ENCODE results near the gene PRLR.

PRLR gene

DNA sequence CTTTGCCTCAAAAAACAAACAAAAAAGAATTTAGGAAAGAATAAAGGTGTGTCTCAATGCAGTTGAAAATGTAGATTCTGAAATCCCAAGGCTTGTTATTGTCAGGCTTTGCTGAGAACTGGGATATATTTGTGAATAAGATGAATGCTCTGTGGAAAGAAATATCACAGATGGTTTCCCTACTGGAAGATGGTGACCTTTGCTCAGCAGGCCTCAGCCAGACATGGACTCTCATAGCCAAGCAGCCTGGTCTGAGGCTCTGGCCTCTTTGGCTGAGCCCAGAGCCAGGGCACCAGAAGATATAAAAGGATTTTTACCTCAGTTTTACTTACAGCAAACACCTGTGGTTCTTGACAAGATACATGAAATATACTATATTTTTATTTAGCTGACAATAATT is 219.6 kb downstream of the PRLR start:
- H3K27me3 ChIP-seq (replicated peaks; ENCODE audit: control insufficient read depth, insufficient read depth, low read length) = no peaks in the 10 kb centered on the region
- no peak overlapping the region for H3K4me3 ChIP-seq (ENCODE audit: low read length)
- H3K36me3 ChIP-seq (ENCODE audit: control insufficient read depth, insufficient read depth, low read length, severe bottlenecking) = no peaks in the 10 kb centered on the region
- DNase-seq (ENCODE audit: low read depth) = no peak
- H3K9me3 ChIP-seq (ENCODE audit: control insufficient read depth, low read length) = no peaks in the 10 kb centered on the region
- H3K9ac ChIP-seq (ENCODE audit: low read length) = no peak overlapping the region
- H3K4me1 ChIP-seq (ENCODE audit: control insufficient read depth, insufficient read depth, low read length) = peaks cover 4% of the 10 kb centered on the region

DNA sequence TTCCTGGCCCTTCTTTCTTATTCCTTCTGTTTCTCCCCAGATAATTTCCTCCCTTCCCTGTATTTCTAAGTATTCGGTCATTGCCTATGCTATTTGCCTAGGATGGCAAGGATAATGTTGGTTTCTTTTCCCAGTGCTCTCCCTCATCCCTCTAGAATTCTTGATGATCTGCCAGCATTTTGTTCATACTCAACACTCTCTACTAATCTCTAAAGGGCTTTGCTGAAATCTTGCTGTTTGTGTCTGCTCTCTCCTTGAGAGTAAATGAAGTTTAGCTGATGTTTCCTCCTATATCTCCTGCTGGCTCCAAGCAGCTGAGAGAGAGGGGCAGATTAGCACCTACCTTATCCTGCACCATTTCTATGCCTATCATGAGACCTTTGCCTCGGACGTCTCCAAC is 220.6 kb downstream of the PRLR start:
- H3K27me3 ChIP-seq (replicated peaks; ENCODE audit: control insufficient read depth, insufficient read depth, low read length) = no peaks in the 10 kb centered on the region
- no peak overlapping the region for H3K9ac ChIP-seq (ENCODE audit: low read length)
- no peaks in the 10 kb centered on the region for H3K36me3 ChIP-seq (ENCODE audit: control insufficient read depth, insufficient read depth, low read length, severe bottlenecking)
- no peaks in the 10 kb centered on the region for H3K9me3 ChIP-seq (ENCODE audit: control insufficient read depth, low read length)
- DNase-seq (ENCODE audit: low read depth) = peak; percentile 28
- H3K4me3 ChIP-seq (ENCODE audit: low read length) = no peak overlapping the region
- peaks cover 4% of the 10 kb centered on the region for H3K4me1 ChIP-seq (ENCODE audit: control insufficient read depth, insufficient read depth, low read length)

DNA sequence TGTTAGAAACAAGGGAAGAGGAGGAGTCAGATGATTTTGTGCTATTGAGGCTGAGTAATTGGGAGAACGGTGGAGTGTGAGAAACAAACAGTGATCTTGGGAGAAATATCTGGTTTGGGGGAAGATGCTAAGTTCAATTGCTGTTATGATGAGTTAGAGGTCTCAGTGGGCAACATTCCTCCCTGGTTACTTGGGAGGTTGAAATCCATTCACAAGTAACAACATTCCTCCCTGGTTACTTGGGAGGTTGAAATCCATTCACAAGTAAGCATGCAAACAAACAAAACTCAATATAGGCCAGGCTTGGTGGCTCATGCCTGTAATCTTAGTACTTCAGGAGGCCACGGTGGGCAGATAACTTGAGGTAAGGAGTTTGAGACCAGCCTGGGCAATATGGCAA is 221.3 kb downstream of the PRLR start:
- Histone ChIP-seq H3K27me3 (replicated peaks; ENCODE audit: control insufficient read depth, insufficient read depth, low read length) (no peaks in the 10 kb centered on the region), H3K4me1 (ENCODE audit: control insufficient read depth, insufficient read depth, low read length) (peaks cover 4% of the 10 kb centered on the region), H3K36me3 (ENCODE audit: control insufficient read depth, insufficient read depth, low read length, severe bottlenecking) (no peaks in the 10 kb centered on the region), H3K4me3 (ENCODE audit: low read length) (no peak overlapping the region), H3K9ac (ENCODE audit: low read length) (no peak overlapping the region), H3K9me3 (ENCODE audit: control insufficient read depth, low read length) (no peaks in the 10 kb centered on the region)
- no peak for DNase-seq (ENCODE audit: low read depth)

DNA sequence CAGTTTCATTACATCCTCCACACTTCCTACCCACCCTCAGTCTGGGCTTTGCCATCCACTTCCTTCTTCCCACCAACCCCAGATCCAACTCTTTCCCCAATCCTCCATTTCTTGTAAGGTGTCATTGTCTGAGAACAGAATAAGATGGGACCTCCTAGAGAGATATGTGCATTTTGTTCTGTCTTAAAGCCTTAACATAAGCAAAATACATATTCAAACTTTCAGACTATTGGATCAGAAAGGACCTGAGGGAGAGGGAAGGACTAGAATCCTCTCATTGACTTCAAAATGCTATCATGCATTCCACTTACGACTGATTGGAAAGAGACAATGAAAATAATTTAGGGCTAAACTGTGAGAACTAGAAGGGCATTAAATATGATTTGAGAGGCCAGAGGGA is 225.5 kb downstream of the PRLR start:
- no peak for DNase-seq (ENCODE audit: low read depth)
- no peaks in the 10 kb centered on the region for H3K36me3 ChIP-seq (ENCODE audit: control insufficient read depth, insufficient read depth, low read length, severe bottlenecking)
- H3K4me3 ChIP-seq (ENCODE audit: low read length) = no peak overlapping the region
- peaks cover 2% of the 10 kb centered on the region for H3K4me1 ChIP-seq (ENCODE audit: control insufficient read depth, insufficient read depth, low read length)
- H3K9me3 ChIP-seq (ENCODE audit: control insufficient read depth, low read length) = no peaks in the 10 kb centered on the region
- H3K27me3 ChIP-seq (replicated peaks; ENCODE audit: control insufficient read depth, insufficient read depth, low read length) = no peaks in the 10 kb centered on the region
- H3K9ac ChIP-seq (ENCODE audit: low read length) = no peak overlapping the region

DNA sequence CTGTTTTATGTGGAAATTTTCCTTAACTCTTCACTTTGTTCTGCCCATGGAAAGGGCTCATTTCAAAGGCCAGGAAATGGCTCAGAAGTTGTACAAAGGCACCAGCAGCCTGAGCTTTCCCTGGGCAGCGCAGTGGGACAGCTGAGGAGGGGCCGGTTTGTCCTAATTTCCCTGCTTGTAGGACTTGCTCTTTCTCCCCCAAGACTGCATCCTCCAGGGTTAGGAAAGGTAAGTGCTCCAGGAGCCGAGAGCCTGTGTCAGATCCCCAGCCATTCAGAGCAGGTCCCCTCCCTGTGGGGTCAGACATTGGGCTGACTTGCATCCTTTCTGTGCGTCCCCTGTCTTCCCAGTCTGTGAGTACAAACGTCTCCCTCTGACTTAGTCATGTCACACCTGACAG is 226.1 kb downstream of the PRLR start:
- Histone ChIP-seq H3K9me3 (ENCODE audit: control insufficient read depth, low read length) (no peaks in the 10 kb centered on the region), H3K27me3 (replicated peaks; ENCODE audit: control insufficient read depth, insufficient read depth, low read length) (no peaks in the 10 kb centered on the region), H3K4me1 (ENCODE audit: control insufficient read depth, insufficient read depth, low read length) (no peaks in the 10 kb centered on the region), H3K9ac (ENCODE audit: low read length) (no peak overlapping the region), H3K36me3 (ENCODE audit: control insufficient read depth, insufficient read depth, low read length, severe bottlenecking) (no peaks in the 10 kb centered on the region), H3K4me3 (ENCODE audit: low read length) (no peak overlapping the region)
- DNase-seq (ENCODE audit: low read depth) = no peak

DNA sequence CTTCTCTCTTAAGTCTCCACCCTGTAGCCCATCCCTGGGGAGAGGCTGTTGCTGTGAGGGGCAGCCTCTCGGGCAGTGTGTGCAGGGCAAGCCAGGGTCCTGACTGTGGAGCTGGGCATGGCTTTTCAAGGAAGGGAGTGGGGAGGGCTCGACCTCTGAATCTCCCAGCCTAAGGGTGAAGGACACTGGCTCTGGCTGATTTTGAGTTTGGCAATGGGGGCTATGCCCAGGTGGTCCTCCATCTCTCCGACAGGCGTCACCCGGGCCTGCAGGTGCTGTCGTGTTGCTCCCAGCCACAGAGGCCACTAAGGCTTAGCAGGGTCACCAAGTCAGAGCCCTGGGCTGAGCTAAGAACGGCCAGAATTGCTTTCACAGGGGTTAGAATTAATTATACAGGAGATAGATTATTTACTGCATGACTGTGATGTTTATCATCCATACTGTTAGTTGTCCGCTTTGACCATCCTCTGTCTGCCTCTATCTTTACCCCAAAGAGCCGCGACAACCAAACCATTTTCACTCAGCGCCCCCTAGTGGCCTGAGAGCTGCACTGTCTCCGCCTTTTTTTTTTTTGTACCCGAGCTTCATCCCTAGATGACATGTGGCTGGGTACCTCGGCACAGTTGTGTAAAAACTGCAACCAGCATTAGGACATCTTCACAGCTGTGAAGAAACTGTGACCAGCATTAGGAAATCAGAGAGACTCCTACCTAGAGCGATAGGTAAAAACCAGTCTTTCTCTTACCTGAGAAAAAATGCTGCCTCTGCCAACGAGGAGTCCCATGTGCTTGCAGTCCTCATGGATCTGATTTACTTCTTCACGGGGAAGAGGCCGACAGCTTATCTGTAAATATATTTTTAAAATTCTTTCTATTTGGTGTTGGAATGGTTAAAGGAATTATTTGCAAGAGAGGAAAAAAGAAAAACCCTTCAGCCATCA is 227.0 kb downstream of the PRLR start:
- Histone ChIP-seq H3K27me3 (replicated peaks; ENCODE audit: control insufficient read depth, insufficient read depth, low read length) (no peaks in the 10 kb centered on the region), H3K4me1 (ENCODE audit: control insufficient read depth, insufficient read depth, low read length) (no peaks in the 10 kb centered on the region), H3K4me3 (ENCODE audit: low read length) (no peak overlapping the region), H3K9ac (ENCODE audit: low read length) (no peak overlapping the region), H3K9me3 (ENCODE audit: control insufficient read depth, low read length) (no peaks in the 10 kb centered on the region), H3K36me3 (ENCODE audit: control insufficient read depth, insufficient read depth, low read length, severe bottlenecking) (no peaks in the 10 kb centered on the region)
- peak; percentile 82 for DNase-seq (ENCODE audit: low read depth)

DNA sequence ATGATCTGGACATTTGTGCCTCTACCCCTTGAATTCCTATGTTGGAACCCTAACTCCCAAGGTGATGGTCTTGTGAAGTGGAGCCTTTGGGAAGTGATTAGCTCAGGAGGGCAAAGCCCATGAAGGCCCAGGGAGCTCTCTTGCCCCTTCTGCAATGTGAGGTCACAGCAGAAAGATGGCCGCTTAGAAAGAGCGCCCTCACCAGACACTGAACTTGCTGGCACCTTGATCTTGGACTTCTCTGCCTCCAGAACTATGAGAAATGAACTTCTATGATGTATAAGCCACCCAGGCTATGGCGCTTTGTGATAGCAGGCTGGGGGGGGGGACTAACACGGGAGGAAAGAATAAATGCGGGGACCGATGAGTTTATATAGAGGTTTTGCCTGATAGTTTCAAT is 227.8 kb downstream of the PRLR start:
- Histone ChIP-seq H3K9me3 (ENCODE audit: control insufficient read depth, low read length) (no peaks in the 10 kb centered on the region), H3K9ac (ENCODE audit: low read length) (no peak overlapping the region), H3K4me3 (ENCODE audit: low read length) (no peak overlapping the region), H3K4me1 (ENCODE audit: control insufficient read depth, insufficient read depth, low read length) (no peaks in the 10 kb centered on the region), H3K36me3 (ENCODE audit: control insufficient read depth, insufficient read depth, low read length, severe bottlenecking) (no peaks in the 10 kb centered on the region), H3K27me3 (replicated peaks; ENCODE audit: control insufficient read depth, insufficient read depth, low read length) (no peaks in the 10 kb centered on the region)
- no peak for DNase-seq (ENCODE audit: low read depth)

DNA sequence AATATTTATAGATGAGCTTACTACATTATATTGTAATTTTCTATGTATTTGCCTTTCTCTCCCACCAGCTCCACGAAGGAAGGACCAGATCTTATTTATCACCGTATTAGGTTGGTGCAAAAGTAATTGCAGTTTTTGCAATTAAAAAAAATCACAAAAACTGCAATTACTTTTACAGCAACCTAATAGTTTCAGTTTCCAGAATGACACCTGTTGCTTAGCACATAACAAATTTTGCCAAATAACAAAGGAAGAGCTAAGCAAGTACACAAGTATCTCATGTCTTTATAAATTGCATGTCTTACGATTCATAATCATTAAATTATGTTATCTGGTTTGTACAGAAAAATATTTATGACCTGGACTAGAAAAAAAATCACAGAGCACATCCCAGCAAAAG is 228.4 kb downstream of the PRLR start:
- DNase-seq (ENCODE audit: low read depth) = no peak
- Histone ChIP-seq H3K4me3 (ENCODE audit: low read length) (no peak overlapping the region), H3K36me3 (ENCODE audit: control insufficient read depth, insufficient read depth, low read length, severe bottlenecking) (no peaks in the 10 kb centered on the region), H3K4me1 (ENCODE audit: control insufficient read depth, insufficient read depth, low read length) (no peaks in the 10 kb centered on the region), H3K27me3 (replicated peaks; ENCODE audit: control insufficient read depth, insufficient read depth, low read length) (no peaks in the 10 kb centered on the region), H3K9me3 (ENCODE audit: control insufficient read depth, low read length) (no peaks in the 10 kb centered on the region), H3K9ac (ENCODE audit: low read length) (no peak overlapping the region)

Data from adipocyte (in vitro differentiated cells).